NCI-H1436 (cell line): ENCODE results near the gene LY6G5B.
A peak's percentile ranks its signal among the peaks of the same experiment; 100 is the strongest.
"Not testable (repeated sequence)": the region's sequence is repeated elsewhere in the genome, so short reads cannot be mapped to it uniquely, and the experiment has no call there.

Source experiments
- DNase-seq: peaks from one replicate; lab custom pipeline; 2025; lab: John Stamatoyannopoulos, UW

Gene LY6G5B

DNA sequence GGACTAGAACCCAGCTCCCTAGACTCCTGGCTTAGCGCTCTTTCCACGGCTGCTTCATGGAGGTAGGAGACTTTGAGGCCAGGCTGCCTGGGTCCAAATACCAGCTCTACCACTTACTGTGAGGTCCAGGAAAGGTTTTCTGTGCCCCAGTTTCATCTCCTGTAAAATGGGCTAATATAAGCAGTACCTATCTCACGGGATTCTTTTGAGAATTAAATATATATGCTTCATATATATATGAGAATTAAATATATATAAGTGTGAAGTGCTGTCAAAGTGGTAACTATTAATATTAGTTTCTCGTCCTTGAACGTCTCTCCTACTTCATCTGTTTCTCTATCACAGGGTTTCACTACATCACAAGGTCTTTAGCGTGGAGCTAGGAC lies 21.3 kb downstream of the LY6G5B start:
- no peak for DNase-seq

DNA sequence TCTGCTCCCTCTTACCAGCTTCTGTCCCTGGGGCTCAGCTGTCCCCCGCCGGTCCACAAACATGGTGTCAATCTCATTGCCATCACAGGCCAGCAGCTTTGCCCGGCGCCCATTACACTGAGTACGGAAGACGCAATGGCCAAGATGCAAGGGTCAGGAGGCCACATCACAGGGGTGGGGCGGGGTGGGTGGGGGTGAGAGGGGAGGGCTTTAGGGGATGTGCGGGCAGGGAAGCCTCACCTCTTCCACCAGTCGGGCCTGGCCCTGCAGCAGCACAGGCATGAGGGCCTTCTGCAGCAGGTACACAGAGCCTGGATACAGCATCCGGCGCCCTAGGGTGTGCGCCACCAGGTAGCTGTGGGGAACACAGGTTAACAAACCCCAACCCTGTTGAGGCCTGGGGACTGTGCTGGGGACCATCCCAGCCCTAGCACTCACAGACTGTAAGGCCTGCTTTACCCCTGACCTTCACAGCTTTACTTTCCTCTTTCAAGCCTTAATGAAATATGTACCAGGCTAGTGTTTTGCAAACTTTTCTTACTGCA lies 21.9 kb downstream of the LY6G5B start:
- no peak for DNase-seq

DNA sequence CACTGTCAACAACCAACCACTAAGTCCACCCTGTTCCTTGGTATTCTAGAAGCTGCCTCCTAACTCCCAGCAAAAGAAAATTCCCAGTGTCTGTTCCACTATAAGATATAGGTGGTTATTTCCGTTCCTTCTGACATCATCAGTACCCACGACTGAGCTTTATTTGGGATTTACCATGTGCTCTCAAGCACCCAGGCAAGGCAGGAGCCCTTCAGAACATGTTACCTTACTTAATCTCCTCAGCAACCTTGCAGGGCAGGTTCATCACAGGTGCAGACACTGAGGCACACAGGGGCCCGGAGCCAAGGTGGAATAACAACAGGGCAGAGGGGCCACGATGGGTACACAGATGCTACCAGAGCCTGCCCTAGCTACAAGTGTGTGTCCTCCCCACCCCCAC lies 22.6 kb downstream of the LY6G5B start:
- no peak for DNase-seq

DNA sequence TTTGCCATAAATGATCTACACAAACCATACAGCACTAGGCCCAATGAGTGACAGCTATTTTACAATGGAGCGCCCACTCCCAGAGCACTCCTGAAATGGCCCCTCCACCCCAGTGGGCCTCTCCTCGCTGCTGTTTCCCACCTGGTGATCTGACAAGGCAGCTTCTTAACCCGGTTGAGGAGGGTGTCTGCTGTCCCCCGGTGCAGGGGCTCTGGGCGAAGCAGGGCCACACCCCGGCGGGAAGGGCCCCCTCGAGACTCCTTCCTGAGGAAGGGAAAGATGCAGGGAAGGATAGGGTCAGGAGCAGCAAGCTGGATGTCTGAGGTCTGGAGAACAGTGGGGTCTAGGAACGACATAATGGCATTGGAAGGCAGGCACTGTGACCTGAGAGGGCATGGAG lies 23.1 kb downstream of the LY6G5B start:
- DNase-seq, result no peak

DNA sequence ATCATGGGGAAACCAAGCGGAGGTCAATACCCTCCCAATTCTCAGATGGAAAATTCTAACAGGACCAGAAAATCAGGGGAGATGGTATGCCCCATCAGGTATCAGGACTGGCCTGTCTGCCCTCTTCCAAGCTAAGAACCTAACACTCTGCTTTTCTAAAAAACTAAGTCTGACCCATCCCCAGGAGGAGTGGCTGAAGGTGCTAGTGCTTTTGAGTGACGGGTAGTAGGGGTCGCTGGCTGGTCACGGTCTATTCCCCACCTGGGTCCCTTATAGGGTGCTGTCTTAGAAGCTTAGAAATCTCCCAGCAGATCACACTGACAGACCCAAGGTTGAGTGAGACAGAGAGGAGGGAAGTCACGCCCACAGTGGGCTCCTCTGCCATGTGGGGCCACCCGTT lies 23.8 kb downstream of the LY6G5B start:
- no peak for DNase-seq

DNA sequence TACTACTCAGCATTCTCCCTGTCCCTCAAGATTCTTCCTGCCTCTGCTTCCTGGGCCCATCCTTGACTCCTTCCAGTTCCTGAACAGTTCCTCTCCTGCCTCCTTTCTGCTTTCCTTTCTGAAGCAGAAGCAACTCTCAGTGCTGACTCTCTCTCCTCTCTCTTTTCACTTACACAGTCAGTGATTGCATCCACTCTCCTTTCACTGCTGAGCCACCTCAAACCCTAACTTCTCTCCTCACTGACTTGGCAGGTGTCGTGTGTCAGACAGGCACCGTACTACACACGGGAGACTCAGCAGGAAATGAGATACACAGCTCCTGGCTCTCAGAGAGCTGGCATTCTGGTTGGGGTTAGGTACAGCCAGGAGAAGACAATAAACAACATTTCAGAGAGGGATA lies 27.8 kb downstream of the LY6G5B start:
- no peak for DNase-seq

DNA sequence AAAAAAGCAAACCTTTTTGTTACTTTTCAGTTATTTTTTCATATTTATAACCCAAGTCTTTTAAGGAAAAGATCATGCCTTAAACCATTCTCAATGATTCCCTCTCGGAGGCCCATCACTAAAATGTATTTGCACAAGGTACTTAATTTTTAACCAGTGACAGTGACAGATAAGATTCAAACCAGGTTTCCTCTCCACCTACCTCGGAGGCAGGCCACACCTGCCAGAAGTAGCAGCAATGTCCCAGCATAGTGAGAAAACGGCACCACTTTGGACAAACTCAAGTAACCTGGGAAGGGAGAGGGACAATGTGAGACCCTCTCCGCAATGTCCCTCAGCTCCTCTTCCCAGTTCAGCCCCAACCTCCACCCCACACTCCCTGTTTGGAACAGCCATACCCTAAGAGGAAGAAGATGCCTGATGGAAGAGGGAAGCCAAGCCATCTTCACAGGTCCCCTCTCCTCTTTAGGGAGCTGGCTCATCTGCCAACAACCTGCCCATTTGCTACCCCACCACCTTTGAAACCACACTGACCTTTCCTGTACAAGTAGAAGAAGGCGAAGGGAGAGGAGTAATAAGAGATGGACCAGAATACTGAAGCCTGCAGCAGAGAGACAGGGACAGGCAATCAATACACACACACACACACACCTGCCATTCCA lies 31.1 kb downstream of the LY6G5B start:
- no peak for DNase-seq

DNA sequence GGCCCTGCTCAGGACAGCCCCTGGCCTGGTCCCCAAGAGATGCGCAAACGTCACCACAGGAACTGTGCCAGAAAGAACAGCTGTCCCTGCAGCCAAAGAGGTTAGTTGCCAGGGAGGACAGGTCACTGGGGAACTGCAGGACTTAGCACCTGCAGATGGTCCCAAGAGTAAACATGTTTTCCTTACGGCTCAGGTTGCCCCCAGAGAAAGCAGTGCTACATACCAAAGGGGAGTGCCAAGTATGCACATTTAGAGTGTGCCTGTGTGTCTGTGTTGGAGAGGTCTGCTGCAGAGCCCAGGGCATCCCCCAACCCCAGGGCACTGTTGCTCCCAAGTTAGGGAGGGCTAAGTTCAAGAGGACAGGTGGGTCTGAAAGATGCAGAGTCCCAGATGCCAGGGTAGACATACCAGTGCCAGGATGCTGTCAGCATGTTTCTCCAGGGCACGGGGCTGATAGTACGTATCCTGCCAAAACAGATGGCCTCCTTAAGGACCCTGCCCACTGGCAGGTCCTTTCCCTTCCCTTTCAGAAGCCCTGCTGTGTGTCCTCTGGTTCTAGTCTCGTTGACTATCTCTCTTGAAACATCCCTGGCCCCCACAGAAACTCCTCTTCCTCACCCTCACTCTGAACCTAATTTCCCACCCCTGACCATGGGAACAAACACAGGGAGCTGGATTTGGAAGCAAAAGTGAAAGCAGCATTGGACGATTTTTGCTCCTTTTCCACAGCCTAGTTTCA lies 32.1 kb downstream of the LY6G5B start:
- DNase-seq, result peak; percentile 41

DNA sequence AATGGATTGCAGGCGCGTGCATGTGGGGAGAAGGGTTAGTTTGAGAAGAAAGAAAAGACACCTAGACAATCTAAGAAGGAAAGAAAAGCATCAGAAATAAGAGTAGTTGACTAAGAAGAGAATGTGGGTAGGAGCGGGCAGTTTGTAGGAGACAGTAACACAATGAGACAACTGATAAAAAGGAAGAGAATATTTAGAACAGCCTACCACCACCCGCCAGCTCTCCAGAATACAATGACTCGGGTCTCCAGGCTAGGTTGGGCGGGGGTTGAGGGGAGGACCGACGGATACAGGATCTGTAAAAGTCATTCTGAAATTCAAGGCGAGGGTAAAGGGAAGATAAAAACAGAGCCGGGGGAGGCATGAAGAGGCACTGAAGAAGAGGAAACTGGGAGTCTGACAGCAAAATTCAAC lies 32.6 kb downstream of the LY6G5B start:
- no peak for DNase-seq

DNA sequence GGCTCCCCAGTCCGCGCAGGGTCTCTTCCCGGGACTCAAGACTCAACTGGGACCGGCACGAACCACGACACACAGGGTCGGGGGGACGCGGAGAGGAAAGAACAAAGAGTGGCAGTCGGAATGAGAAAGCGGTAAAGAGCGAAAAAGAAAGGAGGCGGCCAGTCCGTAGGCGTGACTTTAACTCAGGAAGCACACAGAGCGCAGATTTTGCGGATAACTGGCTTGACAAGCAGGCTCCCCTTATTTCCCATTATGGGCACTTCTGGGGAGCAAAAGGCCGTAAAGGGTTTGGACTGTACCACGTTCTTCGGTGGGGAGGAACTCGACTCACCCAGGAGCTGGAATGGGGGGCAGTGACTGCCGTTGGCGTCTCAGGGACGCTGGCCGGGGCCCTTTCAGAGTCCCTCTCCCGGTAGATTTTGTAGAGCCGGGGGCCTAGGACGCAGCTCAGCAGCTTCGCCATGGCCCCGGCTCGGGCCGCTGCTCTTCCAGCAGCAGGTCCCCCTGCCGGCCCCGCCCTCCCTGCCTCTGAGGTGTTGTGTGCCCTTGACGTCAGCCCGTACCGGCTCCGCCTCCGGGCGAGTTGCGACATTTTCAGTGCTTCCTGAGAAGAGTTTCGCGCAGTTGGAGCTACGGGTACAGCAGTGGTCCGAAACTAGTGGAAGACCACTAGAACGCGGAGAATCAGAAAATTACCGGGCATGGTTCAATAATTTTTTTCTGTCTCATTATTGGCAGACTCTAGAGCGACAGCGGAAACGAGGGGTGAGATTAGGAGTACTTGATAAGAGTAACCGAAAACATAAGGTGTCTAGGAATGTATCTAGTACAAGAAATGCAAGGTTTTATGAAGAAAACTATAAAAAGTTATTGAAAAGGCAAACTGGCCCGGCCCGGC lies 33.3 kb downstream of the LY6G5B start, which contains the start of gene ABHD16A:
ABHD16A (minus strand) TSS at position 506 of the 898 bp plus-strand sequence; CDS start at position 463, 43 bp downstream.
- DNase-seq, result peak; percentile 95

DNA sequence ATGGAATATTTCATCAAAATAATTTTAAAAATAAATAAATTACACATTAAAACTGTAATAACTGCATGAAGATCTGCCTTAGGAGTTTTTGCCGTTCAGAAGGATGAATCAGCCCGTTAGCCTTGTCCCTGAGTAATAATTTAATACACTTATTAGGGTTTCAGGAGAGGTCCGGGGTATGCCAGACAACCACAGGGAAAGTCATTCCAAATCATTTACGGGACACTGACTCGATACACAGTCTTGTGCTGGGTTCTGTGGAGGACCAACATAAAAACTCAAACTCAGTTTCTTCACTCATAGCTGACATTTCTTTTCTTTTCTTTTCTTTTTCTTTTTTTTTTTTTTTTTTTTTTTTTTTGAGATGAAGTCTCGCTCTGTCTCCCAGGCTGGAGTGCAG lies 36.2 kb downstream of the LY6G5B start:
- no peak for DNase-seq

DNA sequence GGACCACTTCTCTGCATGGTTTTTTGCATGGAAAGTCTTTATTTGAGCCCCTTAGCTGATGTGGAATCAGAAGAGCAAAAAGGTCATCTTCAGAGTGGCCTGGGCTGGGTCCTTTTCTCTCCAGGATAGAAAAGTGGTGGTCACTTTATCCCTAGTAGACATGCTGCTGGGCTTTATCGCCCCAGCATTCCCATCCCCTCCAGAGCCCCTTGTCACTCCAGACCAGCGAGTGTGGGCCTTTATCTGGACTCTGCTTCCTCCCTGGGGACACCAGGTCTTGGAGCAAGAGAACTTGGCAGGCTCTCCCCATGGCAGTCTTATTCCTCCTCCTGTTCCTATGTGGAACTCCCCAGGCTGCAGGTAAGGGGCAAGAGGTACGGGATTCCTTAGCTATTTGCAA lies 36.8 kb downstream of the LY6G5B start, which contains the start of gene LY6G6F:
LY6G6F (plus strand) TSS at position 268 of the 400 bp plus-strand sequence; CDS start at position 309, 41 bp downstream.
- DNase-seq, result no peak

DNA sequence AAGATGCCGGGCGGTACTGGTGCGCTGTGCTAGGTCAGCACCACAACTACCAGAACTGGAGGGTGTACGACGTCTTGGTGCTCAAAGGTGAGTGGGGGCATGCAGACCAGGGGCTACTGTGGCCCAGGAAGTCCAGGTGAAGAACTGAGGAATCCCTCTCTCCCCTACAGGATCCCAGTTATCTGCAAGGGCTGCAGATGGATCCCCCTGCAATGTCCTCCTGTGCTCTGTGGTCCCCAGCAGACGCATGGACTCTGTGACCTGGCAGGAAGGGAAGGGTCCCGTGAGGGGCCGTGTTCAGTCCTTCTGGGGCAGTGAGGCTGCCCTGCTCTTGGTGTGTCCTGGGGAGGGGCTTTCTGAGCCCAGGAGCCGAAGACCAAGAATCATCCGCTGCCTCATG lies 37.9 kb downstream of the LY6G5B start:
- no peak for DNase-seq

DNA sequence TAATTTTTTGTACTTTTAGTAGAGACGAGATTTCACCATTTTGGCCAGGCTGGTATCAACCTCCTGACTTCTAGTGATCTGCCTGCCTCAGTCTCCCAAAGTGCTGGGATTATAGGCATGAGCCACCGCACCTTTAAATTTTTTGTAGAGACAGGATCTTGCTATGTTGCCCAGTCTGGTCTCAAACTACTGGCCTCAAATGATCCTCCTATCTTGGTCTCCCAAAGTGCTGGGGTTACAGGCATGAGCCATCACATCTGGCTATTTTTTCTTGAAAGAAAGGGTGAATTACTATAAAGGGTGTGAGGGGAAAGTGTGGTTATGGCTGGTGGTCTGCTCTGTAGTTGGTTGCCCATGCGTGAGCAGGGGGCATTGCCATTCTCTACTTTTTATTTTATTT lies 38.4 kb downstream of the LY6G5B start:
- no peak for DNase-seq

DNA sequence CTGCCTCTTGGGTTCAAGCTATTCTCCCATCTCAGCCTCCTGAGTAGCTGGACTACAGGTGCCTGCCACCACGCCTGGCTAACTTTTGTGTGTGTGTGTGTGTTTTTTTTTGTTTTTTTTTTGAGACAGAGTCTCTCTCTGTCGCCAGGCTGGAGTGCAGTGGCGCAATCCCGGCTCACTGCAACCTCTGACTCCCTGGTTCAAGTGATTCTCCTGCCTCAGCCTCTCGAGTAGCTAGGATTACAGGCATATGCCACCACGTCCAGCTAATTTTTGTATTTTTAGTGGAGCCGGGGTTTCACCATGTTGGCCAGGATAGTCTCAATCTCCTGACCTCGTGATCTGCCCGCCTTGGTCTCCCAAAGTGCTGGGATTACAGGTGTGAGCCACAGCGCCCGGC lies 39.4 kb downstream of the LY6G5B start:
- not testable (repeated sequence) for DNase-seq

DNA sequence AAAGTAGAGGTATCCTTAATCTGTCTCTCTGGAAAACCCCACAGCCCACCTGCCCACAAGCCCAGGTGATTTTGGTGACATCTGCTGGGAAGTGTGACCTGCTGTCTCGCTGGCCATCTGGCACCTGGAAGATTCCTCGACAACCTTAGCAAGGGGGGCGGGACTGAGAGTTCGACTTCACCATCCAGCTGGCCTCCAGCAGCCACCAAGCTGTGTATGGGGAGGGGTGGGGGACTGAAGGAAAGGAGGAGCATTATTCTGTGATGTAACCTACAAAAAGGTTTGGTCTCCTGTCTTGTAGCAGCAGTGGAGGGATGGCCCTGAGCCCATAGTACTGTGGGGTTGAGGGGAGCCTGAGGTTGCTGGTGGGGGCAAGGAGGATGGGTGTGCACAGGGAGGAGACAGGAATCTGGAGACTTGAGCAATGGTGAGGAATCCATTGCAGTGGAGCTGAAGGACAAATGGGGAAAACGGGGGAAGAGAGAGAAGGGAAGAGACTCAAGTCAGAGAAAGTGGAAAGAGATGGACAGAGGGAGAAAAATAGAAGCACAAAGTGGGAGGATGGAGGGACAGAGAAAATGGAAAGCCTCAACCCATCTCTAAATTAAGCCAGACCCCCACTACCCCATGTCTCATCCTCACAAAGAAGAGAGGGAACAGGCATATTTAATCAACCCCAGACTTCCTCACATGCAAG lies 40.9 kb downstream of the LY6G5B start:
- DNase-seq, result no peak

DNA sequence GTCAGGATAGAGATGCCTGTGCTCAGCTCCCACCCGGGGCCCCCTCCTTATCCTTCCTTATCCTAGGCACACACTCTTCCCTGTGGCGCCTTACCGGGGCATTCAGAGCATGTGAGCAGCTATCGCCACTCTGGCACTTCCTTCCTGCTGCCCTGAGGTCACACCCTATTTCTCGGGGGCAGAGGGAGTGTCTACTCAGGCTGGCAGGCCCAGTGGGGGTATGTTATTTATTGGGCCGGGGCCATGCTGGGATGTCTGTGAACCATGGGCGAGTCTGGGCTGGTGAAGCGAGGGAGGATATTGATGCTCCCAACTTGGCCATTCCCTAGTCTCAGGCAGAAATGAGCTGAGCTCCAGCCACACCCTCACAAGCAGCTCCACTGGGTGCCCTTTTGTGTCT lies 41.5 kb downstream of the LY6G5B start:
- no peak for DNase-seq

DNA sequence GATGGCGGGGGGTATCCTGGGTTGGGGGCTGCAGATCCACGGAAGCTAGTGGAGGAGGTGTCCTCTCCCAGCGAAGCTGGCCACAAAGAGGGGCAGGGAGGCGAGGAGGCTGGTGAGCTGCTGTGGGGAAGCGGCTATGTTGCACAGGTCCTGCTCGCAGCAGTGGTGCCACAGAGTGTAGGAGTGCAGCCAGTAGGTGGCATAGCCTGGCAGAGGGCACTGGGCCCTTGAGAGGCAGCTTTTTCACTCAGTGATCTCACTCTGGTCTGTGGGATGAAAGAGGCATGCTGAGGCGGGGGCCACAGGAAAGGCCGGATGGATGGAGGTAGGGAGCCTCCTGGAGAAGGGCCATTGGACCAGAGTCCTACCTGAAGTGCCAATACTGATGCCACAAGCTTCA lies 42.5 kb downstream of the LY6G5B start:
- no peak for DNase-seq

DNA sequence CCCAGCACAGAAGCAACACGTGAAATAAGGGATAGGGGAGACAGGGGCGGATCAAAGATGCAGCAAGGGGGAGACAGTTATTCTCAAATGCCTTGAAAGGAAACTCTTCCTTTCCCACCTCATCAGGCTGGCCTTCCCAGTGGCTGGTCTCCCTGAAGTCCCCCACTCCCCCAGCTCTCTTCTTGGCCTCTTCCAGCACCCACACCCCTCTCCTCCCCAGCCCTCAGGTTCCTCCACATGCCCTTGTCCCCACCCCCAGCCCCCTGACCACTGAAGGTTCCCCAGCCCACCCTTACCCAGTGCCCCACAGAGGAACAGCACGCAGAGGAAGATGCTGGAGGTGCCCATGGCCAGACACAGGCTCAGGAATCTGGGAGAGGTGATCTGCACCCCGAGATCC lies 43.7 kb downstream of the LY6G5B start:
- no peak for DNase-seq

DNA sequence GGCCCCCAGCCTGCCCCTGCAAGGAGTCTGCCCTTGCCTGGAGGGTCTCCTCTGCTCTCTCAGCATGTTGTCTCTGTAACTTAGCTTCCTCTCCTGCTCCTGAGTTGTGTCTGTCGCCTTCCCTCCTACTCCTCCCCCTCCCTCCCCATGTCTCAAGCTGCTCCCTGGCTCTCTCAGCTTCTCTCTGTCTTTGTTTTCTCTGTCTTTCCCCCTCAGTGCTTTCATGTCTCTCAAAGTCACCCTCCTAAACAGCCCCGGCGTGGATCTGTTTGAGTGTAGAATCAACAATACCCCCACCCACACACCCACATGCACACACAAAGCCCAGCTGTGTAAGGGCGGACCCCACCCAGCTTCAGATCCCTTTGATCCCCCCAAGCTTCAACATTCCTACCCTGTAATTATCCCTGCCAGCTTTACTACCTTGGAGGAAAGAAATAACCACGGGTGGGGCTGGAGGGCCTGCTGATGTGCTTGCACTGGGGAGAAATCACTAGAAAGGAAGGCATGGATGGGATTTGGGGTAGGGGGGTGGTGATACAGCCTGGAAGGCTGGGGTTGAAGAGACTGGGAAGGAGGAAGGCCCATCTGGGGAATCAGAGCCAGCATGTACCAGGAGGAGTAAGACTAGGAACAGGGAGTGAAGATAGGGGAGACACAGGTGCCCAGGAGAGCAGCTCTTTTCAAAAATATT lies 44.4 kb downstream of the LY6G5B start:
- DNase-seq, result no peak
